Globus pallidus (tissue), 1 donor: ENCODE results near the gene PCDH9.

ENCODE experiments used
- DNase-seq: peaks from one replicate; pipeline ENCODE4 v3.0.0-alpha.2; 2015; ENCODE audit warnings: low spot score

The PCDH9 gene

GRCh38 chr13:66565279-66565678 is 664.9 kb downstream of the PCDH9 start:
- DNase-seq: no peak

- DNase-seq: no peak
Observed at GRCh38 chr13:66563076-66563475, 667.1 kb downstream of the PCDH9 start.

- no peak for DNase-seq
Observed at GRCh38 chr13:66562054-66562453, 668.1 kb downstream of the PCDH9 start.

GRCh38 chr13:66560991-66561390 is 669.1 kb downstream of the PCDH9 start:
- DNase-seq: no peak

GRCh38 chr13:66560189-66560588 is 669.9 kb downstream of the PCDH9 start:
- no peak for DNase-seq

GRCh38 chr13:66559093-66559492 is 671.0 kb downstream of the PCDH9 start:
- no peak for DNase-seq

GRCh38 chr13:66558506-66558905 is 671.6 kb downstream of the PCDH9 start:
- peak; percentile 33 for DNase-seq

GRCh38 chr13:66557357-66557756 is 672.8 kb downstream of the PCDH9 start:
- no peak for DNase-seq

- no peak for DNase-seq
Observed at GRCh38 chr13:66556306-66556705, 673.8 kb downstream of the PCDH9 start.

GRCh38 chr13:66553391-66553790 is 676.7 kb downstream of the PCDH9 start:
- no peak for DNase-seq

GRCh38 chr13:66551128-66551527 is 679.0 kb downstream of the PCDH9 start:
- no peak for DNase-seq

GRCh38 chr13:66547685-66548084 is 682.5 kb downstream of the PCDH9 start:
- no peak for DNase-seq

- no peak for DNase-seq
Observed at GRCh38 chr13:66546534-66547379, 683.4 kb downstream of the PCDH9 start.

- no peak for DNase-seq
Observed at GRCh38 chr13:66543780-66544179, 686.4 kb downstream of the PCDH9 start.

- no peak for DNase-seq
Observed at GRCh38 chr13:66537417-66537816, 692.7 kb downstream of the PCDH9 start.

- DNase-seq: no peak
Observed at GRCh38 chr13:66536746-66537145, 693.4 kb downstream of the PCDH9 start.

GRCh38 chr13:66534561-66534960 is 695.6 kb downstream of the PCDH9 start:
- no peak for DNase-seq

GRCh38 chr13:66532845-66533244 is 697.3 kb downstream of the PCDH9 start:
- DNase-seq: no peak

- DNase-seq: no peak
Observed at GRCh38 chr13:66532146-66532545, 698.0 kb downstream of the PCDH9 start.

GRCh38 chr13:66530686-66531085 is 699.5 kb downstream of the PCDH9 start:
- DNase-seq: no peak

- no peak for DNase-seq
Observed at GRCh38 chr13:66530158-66530557, 700.0 kb downstream of the PCDH9 start.

GRCh38 chr13:66528944-66529576 is 701.1 kb downstream of the PCDH9 start:
- DNase-seq: no peak

- no peak for DNase-seq
Observed at GRCh38 chr13:66528180-66528579, 702.0 kb downstream of the PCDH9 start.
